Muscle of leg (tissue), 11 donors: ENCODE measurements around the gene LUC7L. TPM values are rescaled to one million over a fixed set of nuclear protein-coding genes. Genes with fewer than 3 reads are reported as not detected.
"Not testable (repeated sequence)": the region's sequence is repeated elsewhere in the genome, so short reads cannot be mapped to it uniquely, and the experiment has no call there.

Experiments used
- DNase-seq: peaks from one replicate; pipeline ENCODE4 v3.0.0; 2013
- H3K27ac ChIP-seq: one replicate; pipeline ENCODE4 v1.5.1; 2013; ENCODE audit warnings: mild to moderate bottlenecking, low read length, control low read depth
- H3K27me3 ChIP-seq: one replicate; pipeline ENCODE4 v1.6.1; 2013; ENCODE audit warnings: low read length; ENCODE audit not compliant: control insufficient read depth, insufficient read depth
- H3K36me3 ChIP-seq: one replicate; pipeline ENCODE4 v1.6.1; 2013; ENCODE audit warnings: low read length; ENCODE audit not compliant: control insufficient read depth, insufficient read depth
- H3K4me1 ChIP-seq: one replicate; pipeline ENCODE4 v1.6.1; 2013; ENCODE audit warnings: low read length; ENCODE audit not compliant: control insufficient read depth, insufficient read depth
- H3K4me3 ChIP-seq: one replicate; pipeline ENCODE4 v1.5.1; 2013; ENCODE audit warnings: low read length, control low read depth
- H3K9me3 ChIP-seq: replicated peaks from 2 replicates; pipeline ENCODE4 v1.6.1; 2013; ENCODE audit warnings: low read depth, low read length; ENCODE audit not compliant: control insufficient read depth
- WGBS: methylation state at CpG from one replicate; pipeline ENCODE4 v1.1.5; 2013; ENCODE audit warnings: missing lambda C conversion rate; ENCODE audit not compliant: insufficient coverage; 5-methylcytosine and 5-hydroxymethylcytosine counted together
- polyA plus RNA-seq, 8 donors: library from polyadenylated mRNA; unstranded; fragments of 120-200 nt; gene quantifications; one replicate each; pipeline versions ENCODE4 v1.2.1 to v1.2.3, GENCODE V29; 2013; ENCODE audit warnings: inconsistent platforms in 1 of 8, low replicate concordance in 1 of 8; ENCODE audit not compliant: insufficient read length in 8 of 8, insufficient read depth in 1 of 8
- total RNA-seq: library from RNA; stranded (reverse); fragments of 120-200 nt; gene quantifications from one replicate; pipeline ENCODE4 v1.2.4, GENCODE V29; 2013

LUC7L gene
- total and polyA plus RNA-seq, 9 donors: 59.1 to 89.4 (median 67.4) TPM

DNA sequence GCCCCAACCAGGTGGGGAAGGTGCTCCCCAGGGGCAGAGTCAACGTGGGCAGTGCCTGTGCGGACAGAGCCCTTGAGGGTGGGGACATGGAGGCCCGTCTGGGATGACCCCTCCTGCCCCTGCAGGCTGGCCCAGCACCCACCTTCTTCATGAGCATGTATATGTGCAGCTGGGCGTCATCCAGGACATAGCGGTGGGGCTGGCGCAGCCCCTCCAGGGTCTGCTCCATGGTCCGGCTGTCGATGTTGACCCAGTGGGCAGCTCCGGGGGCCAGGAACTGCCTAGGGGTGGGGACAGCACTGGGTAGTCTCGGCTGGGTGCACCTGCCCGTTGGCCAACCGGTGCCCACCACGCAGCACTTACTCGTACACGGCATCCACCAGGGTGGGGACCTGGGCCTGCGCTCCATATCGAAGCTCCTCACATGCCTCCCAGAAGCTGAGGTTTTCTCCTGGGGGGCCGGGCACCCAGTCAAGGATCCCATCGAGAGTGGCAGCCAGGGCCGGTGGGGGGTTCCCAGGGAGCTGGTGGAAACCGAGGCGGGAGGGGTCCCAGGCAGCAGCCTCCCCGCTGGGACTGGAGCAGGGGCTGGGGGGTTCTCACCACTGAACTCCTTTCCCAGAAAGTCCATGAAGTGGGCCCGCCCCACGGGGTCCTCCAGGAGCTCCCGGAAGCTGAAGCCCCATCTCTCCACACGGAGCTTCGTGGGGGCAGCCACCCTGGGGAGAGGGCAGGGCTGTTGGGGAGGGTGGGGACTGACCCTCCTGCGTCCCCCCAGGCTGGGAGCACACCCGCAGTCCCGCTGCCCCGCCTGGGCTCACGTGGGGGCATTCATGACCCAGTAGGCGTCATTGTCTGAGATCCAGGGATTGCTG lies 41.4 kb upstream of the LUC7L start:
- Histone ChIP-seq H3K36me3 (no peaks in the 10 kb centered on the region), H3K4me1 (peaks cover 21% of the 10 kb centered on the region), H3K27ac (no peak overlapping the region), H3K9me3 (no peaks in the 10 kb centered on the region), H3K4me3 (no peak overlapping the region), H3K27me3 (peaks cover 26% of the 10 kb centered on the region)
- DNase-seq: no peak
- WGBS: 84% methylated on average over 30 of the region's 34 CpGs

DNA sequence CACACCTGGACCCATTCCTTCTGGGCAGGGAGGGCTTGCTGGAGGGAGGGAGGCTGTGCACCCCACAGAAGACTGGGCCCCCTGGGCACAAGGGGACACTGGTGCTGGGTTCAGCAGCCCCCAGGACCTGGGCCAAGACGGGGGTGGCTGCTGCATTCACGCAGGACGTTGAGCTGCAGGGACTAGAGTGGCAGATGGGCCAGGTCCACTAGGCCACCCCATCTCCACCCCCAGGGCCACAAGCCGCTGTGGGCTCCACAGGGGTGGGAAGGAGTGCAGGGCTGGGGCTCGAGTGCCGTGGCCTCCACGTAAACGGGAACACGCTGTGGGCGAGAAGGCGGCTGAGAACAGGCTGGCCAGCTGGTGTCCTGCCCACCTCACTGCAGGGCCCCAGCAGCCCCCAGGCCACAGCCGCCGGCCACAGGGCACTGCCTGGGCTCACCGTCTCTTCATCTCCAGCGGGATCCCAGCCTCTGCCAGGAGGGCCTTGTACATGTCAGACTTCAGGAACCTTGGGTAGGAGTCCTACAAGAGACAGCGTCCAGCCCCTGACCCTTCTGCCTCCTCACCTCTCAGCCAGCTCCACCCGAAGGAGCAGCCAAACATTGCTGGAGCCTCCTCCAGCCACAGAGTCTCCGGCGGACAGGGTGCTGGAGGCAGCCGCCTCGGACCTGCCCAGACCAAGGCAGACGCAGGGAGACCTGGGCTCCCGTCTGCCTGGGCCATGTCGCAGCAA lies 40.0 kb upstream of the LUC7L start:
- H3K27me3 ChIP-seq: peaks cover 15% of the 10 kb centered on the region
- WGBS: 67% methylated on average over 23 of the region's 24 CpGs
- DNase-seq: no peak

DNA sequence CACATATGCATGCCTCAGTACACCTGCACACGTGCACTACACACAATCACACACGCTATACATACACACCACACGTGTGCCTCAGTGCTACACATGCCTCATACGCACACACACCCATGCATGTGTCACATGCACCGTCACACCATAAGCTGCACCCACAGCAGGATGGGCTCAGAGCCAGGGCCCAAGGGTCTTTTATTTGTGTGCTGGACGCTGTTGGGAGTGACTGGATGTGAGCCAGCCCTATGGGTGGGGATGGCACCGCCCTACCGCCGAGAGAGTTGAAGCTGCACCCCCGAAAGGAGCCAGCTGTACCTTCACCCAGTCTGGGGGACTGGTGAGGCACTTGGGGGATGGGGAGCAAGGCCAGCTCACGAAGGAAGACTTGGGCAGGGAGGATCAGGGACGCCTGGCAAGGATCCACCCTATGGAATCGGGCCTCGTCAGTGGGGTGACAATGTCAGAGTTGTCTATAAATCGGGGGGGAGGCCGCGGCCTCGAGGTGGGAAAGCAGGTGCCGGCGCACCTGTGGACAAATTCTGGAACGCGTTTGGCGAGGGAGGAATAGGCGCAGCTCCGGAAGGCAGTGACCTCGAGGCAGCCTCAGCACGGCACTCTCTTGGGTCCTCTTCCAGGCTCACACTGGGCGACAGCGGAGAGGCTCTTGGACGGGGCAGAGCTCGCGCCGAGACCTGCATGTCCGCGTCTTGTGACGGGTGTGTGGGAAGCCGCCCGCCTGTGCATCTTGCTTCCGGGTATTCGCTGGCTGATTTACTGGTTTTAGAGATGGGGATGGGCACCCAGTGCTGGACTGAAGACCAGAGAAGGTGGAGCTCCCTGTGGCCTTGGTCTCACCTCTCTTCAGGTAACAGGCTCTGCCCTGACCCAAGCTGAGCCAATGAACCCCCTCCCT lies 39.1 kb upstream of the LUC7L start:
- no peak for DNase-seq
- H3K9me3 ChIP-seq: no peaks in the 10 kb centered on the region
- peaks cover 13% of the 10 kb centered on the region for H3K36me3 ChIP-seq
- H3K4me1 ChIP-seq: peaks cover 27% of the 10 kb centered on the region
- no peak overlapping the region for H3K27ac ChIP-seq
- WGBS: 67% methylated on average over 30 of the region's 40 CpGs
- H3K4me3 ChIP-seq: no peak overlapping the region
- H3K27me3 ChIP-seq: peaks cover 8% of the 10 kb centered on the region

More for the DNA sequence above, 40.0 kb upstream of the LUC7L start:
- Histone ChIP-seq H3K4me3 (no peak overlapping the region), H3K9me3 (no peaks in the 10 kb centered on the region), H3K4me1 (peaks cover 27% of the 10 kb centered on the region), H3K27ac (no peak overlapping the region), H3K36me3 (peaks cover 5% of the 10 kb centered on the region)

DNA sequence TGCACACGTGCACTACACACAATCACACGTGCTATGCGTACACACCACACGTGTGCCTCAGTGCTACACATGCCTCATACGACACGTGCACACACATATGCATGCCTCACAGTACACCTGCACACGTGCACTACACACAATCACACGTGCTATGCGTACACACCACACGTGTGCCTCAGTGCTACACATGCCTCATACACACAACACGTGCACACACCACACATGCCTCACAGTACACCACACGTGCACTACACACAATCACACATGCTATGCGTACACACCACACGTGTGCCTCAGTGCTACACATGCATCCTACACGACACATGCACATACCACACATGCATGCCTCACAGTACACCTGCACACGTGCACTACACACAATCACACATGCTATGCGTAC lies 38.3 kb upstream of the LUC7L start:
- Histone ChIP-seq H3K36me3 (peaks cover 19% of the 10 kb centered on the region), H3K4me1 (peaks cover 22% of the 10 kb centered on the region)
- H3K9me3 ChIP-seq, DNase-seq, H3K27ac ChIP-seq, H3K27me3 ChIP-seq, H3K4me3 ChIP-seq: not testable (repeated sequence)
- WGBS: 92% methylated on average over 17 of the region's 17 CpGs

DNA sequence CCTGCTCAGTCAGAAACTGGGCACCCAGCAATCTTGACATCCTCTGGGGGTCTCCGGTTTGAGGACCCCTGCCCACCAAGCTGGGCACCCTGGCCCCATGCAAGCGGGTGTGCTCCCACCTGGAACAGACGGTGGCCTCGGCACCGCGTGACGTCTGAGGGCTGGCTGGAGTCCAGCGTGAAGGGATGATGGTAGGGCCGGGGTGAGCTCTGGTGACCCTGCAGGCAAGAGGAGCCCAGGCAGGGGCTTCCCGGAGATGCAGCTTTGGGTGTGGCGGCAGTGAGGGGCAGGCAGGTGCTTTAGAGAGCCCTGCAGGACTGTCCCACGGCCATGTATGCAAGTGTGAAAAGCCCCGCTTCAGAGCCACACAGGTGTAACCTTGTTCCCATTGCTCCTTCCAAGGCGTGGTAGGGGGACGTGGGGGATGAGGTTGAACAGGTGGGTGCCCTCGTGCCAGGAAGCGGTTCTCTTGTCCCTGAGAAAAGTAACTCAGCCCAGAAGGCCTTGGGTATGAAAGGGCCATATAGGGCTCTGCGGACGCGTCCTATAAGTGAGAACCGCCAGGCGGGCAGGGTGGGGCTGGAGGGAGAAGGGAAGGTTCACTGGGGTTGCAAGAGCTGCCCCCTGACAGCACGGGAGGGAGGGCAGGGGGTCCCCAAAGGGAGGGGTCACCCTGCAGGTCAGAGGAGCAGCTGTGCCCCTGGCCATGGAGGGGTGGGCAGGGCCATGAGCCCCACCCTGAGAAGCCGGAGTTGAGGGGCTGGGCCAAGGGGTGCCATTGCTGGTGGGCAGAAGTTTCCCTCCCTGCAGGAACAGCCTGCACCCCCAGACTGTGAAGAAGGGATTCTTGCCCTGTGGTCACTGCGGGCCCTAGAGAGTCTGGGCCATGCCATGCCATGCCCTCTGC lies 37.3 kb upstream of the LUC7L start:
- Histone ChIP-seq H3K36me3 (peaks cover 29% of the 10 kb centered on the region), H3K27me3 (peaks cover 3% of the 10 kb centered on the region), H3K4me1 (peaks cover 22% of the 10 kb centered on the region), H3K4me3 (no peak overlapping the region), H3K9me3 (no peaks in the 10 kb centered on the region), H3K27ac (no peak overlapping the region)
- WGBS: 67% methylated on average over 22 of the region's 25 CpGs
- DNase-seq: no peak

DNA sequence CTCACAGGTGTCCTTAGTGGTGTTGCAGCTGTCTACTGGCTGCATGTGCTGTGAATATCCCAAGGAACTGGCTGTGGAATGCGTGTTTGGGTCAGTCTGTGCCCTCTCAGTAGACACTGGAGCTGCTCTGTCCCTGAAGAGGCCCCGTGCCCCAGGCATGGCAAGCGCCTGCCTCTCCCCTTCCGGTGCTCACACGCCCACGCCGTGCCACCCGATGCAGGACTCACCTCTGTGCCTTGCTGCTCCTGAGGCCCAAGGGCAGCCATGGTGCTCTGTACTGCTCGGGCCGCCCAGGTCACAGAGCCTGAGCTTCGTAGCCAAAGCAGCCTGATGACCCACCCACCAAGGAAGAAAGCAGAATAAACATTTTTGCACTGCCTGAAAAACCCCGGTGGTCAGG lies 36.5 kb upstream of the LUC7L start:
- Histone ChIP-seq H3K9me3 (no peaks in the 10 kb centered on the region), H3K36me3 (peaks cover 37% of the 10 kb centered on the region), H3K4me3 (no peak overlapping the region), H3K4me1 (peaks cover 22% of the 10 kb centered on the region), H3K27ac (no peak overlapping the region), H3K27me3 (peaks cover 3% of the 10 kb centered on the region)
- peak; percentile 36 for DNase-seq
- 61% methylated on average over 12 of the region's 12 CpGs for WGBS

DNA sequence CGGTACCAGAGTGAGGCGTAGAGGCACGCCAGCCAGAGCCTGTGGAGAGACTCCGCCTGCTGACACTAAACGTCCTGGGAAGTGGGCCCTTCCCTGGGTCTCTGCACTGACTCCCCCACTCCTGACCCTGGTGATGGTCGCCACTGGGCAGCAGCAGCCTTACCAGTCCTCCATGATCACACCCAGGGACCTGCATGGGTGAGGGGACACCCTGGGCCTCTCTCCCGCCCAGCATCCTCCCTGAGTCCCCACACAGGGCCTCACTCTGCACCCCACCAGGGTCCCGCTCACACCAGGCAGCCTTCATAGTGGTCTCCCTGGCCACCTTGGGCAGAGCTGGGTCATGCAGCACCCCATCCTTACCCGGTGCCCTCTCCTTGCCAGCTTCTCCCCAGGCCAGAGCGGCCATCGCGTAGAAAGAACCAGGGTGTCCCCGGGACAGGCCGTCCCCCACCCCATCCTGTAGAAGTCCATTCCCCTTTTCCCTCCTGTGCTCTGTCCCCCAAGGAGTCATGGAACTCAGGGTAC lies 35.8 kb upstream of the LUC7L start:
- peaks cover 22% of the 10 kb centered on the region for H3K4me1 ChIP-seq
- no peak for DNase-seq
- H3K27me3 ChIP-seq: no peaks in the 10 kb centered on the region
- no peaks in the 10 kb centered on the region for H3K9me3 ChIP-seq
- peaks cover 43% of the 10 kb centered on the region for H3K36me3 ChIP-seq
- WGBS: 77% methylated on average over 10 of the region's 14 CpGs
- no peak overlapping the region for H3K27ac ChIP-seq
- H3K4me3 ChIP-seq: no peak overlapping the region

DNA sequence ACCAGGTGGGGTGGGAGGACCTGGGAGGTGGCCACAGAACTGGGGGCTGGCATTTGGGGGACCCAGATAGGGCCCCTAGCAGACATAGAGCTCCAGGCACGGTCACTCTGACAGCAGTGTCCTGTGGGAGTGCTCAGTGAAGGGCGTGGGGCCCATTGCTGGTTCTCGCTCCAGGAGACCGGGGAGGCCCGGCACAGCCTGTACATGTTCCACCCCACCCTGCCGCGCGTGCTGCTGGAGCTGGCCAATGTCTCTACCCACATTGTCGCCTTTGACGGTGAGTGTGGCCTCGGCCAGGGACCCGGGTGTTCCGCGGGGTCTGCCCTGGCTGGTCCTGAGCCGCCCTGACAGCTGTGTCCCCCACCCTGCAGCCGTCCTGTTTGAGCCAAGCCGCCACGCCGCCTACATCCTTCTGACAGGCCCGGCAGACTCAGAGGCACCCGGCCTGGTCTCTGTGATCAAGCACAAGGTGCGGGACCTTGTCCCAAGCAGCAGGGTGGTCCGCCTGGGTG lies 35.2 kb upstream of the LUC7L start:
- 78% methylated on average over 23 of the region's 23 CpGs for WGBS
- peaks cover 22% of the 10 kb centered on the region for H3K4me1 ChIP-seq
- peaks cover 49% of the 10 kb centered on the region for H3K36me3 ChIP-seq
- no peak overlapping the region for H3K4me3 ChIP-seq
- H3K27ac ChIP-seq: no peak overlapping the region
- no peaks in the 10 kb centered on the region for H3K27me3 ChIP-seq
- no peaks in the 10 kb centered on the region for H3K9me3 ChIP-seq
- no peak for DNase-seq

DNA sequence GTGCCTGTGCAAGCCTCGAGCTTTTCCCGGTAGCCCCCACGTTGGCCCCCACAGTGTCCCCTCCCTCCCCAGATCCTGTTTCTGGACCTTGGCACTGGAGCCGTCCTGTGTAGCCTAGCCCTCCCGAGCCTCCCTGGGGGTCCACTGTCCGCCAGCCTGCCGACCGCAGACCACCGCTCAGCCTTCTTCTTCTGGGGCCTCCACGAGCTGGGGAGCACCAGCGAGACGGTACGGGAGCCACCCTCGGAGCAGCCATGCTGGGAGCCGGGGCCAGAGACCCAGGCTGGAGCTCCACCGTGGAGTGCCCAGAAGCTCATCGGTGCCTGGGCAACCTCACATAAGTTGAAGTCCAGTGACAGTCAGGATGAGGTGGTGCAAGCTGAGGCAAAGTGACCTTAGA lies 34.7 kb upstream of the LUC7L start:
- WGBS: 88% methylated on average over 17 of the region's 17 CpGs

More for the DNA sequence above, 34.7 kb upstream of the LUC7L start:
- Histone ChIP-seq H3K36me3 (peaks cover 53% of the 10 kb centered on the region), H3K27ac (no peak overlapping the region), H3K9me3 (no peaks in the 10 kb centered on the region), H3K4me3 (no peak overlapping the region), H3K4me1 (peaks cover 22% of the 10 kb centered on the region), H3K27me3 (no peaks in the 10 kb centered on the region)
- no peak for DNase-seq
